Colonic mucosa (tissue), 4 donors: ENCODE measurements around the gene SLC25A19. TPM values are rescaled to one million over a fixed set of nuclear protein-coding genes. Genes with fewer than 3 reads are reported as not detected.
"Not testable (repeated sequence)": the region's sequence is repeated elsewhere in the genome, so short reads cannot be mapped to it uniquely, and the experiment has no call there.

ENCODE experiments used
- DNase-seq: peaks from one replicate; pipeline ENCODE4 v3.0.0-alpha.2; 2020
- H3K27ac ChIP-seq: fragments of 200-600 bp; one replicate; pipeline ENCODE4 v1.8.0; 2021
- H3K27me3 ChIP-seq: fragments of 200-600 bp; one replicate; pipeline ENCODE4 v1.8.0; 2021
- H3K36me3 ChIP-seq: fragments of 200-600 bp; one replicate; pipeline ENCODE4 v1.8.0; 2021
- H3K4me1 ChIP-seq: fragments of 200-600 bp; one replicate; pipeline ENCODE4 v1.8.0; 2021; ENCODE audit warnings: mild to moderate bottlenecking
- H3K4me3 ChIP-seq: fragments of 200-600 bp; one replicate; pipeline ENCODE4 v1.8.0; 2021
- H3K9ac ChIP-seq, 2 donors: one replicate each; pipeline ENCODE4 v1.7.0; 2013; ENCODE audit warnings: control low read depth in 2 of 2, low read depth in 2 of 2, low read length in 2 of 2
- H3K9me3 ChIP-seq: fragments of 200-600 bp; one replicate; pipeline ENCODE4 v1.8.0; 2021
- CTCF ChIP-seq: fragments of 200-600 bp; IDR thresholded peaks from one replicate; pipeline ENCODE4 v1.8.0; 2022; ENCODE audit warnings: antibody characterized with exemption, mild to moderate bottlenecking
- intact Hi-C: fragments of 100-400 bp; cut with DNase I; formaldehyde crosslinking; loops from one replicate; pipeline ENCODE4 v1.14.1; 2022
- total RNA-seq, 2 donors: library from RNA; stranded (reverse); fragmentation: NEBNext Ultra II Directional in 1 of 2; extraction: Animal tissue kit (Norgen Biotek cat#: 25700) in 1 of 2; gene quantifications; one replicate each; pipeline ENCODE4 v1.2.1, GENCODE V29; 2021
- donor health status: healthy.
- donor health status: DM: no; HTN: no; CAD: no.
- donor health status: DM: no; HTN: no; CAD: no.

The SLC25A19 gene
- total RNA-seq, 2 donors from 2014 or later: 9.8 to 24.8 TPM

- peak overlapping the region; percentile 81 for H3K27ac ChIP-seq
- H3K9me3 ChIP-seq: no peaks in the 10 kb centered on the region
- H3K4me3 ChIP-seq: peak overlapping the region; percentile 93
- TF ChIP-seq CTCF: no peak
- no peak for DNase-seq
- intact Hi-C loops: no loop called here
- peak overlapping the region; percentile 97 to 100 for H3K9ac ChIP-seq
- peaks cover 20% of the 10 kb centered on the region for H3K4me1 ChIP-seq
- H3K36me3 ChIP-seq: peaks cover 4% of the 10 kb centered on the region
- no peaks in the 10 kb centered on the region for H3K27me3 ChIP-seq
These were observed 28.4 kb downstream of the SLC25A19 start for GRCh38 chr17:75260641-75261335.

- intact Hi-C loops, H3K4me3 ChIP-seq, H3K27ac ChIP-seq, H3K9ac ChIP-seq, DNase-seq, H3K27me3 ChIP-seq, H3K36me3 ChIP-seq, H3K9me3 ChIP-seq: not testable (repeated sequence)
- peaks cover 12% of the 10 kb centered on the region for H3K4me1 ChIP-seq
These were observed 32.0 kb downstream of the SLC25A19 start for GRCh38 chr17:75257228-75257627.

- H3K27me3 ChIP-seq, H3K4me3 ChIP-seq, H3K9me3 ChIP-seq, intact Hi-C loops, H3K36me3 ChIP-seq, H3K9ac ChIP-seq, DNase-seq, H3K27ac ChIP-seq: not testable (repeated sequence)
- H3K4me1 ChIP-seq: peaks cover 12% of the 10 kb centered on the region
These were observed 33.1 kb downstream of the SLC25A19 start for GRCh38 chr17:75255954-75256698.

DNA sequence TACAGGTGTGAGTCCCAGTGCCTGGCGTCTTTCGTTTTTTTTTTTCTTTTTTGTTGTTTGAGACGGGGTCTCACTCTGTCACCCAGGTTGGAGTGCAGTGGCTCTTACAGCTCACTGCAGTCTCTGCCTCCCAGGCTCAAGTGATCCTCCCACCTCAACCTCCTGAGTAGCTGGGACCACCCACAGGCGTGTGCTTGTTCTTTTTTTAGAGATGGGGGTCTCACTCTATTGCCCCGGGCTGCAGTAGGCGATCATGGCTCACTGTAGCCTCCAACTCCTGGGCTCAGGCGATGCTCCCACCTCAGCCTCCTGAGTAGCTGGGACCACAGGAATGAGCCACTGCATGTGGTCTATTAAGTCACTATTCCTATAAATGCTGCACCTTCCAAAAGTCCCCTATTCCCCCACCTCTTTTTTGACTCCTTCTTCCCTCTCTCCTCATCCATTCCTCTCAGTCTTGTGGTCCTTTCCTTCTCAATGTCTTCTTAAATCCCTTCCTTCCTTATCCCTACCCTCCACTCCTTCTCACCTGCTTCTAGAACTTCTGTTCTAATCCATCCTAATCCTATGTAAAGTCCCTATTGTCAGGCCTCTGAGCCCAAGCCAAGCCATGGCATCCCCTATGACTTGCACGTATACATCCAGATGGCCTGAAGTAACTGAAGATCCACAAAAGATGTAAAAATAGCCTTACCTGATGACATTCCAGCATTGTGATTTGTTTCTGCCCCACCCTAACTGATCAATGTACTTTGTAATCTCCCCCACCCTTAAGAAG lies 37.0 kb downstream of the SLC25A19 start:
- Histone ChIP-seq H3K9me3 (no peaks in the 10 kb centered on the region), H3K27me3 (no peaks in the 10 kb centered on the region), H3K9ac (no peak overlapping the region), H3K27ac (no peak overlapping the region), H3K4me1 (no peaks in the 10 kb centered on the region), H3K4me3 (no peak overlapping the region), H3K36me3 (no peaks in the 10 kb centered on the region)
- intact Hi-C loops: no loop called here
- no peak for TF ChIP-seq CTCF
- DNase-seq: no peak

DNA sequence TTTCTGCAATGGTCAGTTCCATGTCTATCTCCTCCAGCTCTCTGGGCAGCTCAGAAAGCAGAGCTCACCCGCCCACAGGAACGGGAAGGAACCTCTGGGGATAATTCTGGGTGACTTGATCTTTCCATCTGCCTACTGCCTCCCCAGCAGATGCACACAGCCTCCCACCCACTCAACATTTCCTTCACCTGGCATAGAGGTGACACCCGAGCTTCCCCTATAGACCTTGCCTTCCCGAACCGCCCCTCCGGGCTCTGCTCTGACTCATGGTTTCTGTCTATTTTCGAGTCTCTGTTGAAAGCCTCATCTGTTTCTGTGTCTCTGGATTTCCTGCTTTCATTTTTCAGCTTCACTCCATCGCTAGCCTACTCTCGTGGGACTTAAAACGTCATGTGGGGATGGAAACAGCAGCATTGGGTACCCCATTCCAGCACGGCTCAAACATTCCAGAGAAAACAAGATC lies 39.2 kb downstream of the SLC25A19 start:
- Histone ChIP-seq H3K36me3 (peaks cover 7% of the 10 kb centered on the region), H3K4me1 (no peaks in the 10 kb centered on the region), H3K4me3 (no peak overlapping the region), H3K27ac (no peak overlapping the region), H3K27me3 (no peaks in the 10 kb centered on the region), H3K9ac (no peak overlapping the region), H3K9me3 (no peaks in the 10 kb centered on the region)
- DNase-seq: no peak
- TF ChIP-seq CTCF: no peak
- intact Hi-C loops: no loop called here

GRCh38 chr17:75249564-75249963 lies 39.7 kb downstream of the SLC25A19 start:
- H3K4me1 ChIP-seq: no peaks in the 10 kb centered on the region
- H3K27ac ChIP-seq: no peak overlapping the region
- peaks cover 7% of the 10 kb centered on the region for H3K36me3 ChIP-seq
- DNase-seq: no peak
- H3K27me3 ChIP-seq: no peaks in the 10 kb centered on the region
- intact Hi-C loops: no loop called here
- TF ChIP-seq CTCF: no peak
- H3K9ac ChIP-seq: no peak overlapping the region
- no peak overlapping the region for H3K4me3 ChIP-seq
- H3K9me3 ChIP-seq: no peaks in the 10 kb centered on the region
